Tibial nerve (tissue), 4 donors: Measurements from ENCODE around the gene NUDT16. TPM values are rescaled to one million over a fixed set of nuclear protein-coding genes. Genes with fewer than 3 reads are reported as not detected.

Experiments
- DNase-seq, 2 donors: peaks; one replicate each; pipeline ENCODE4 v3.0.0-alpha.2; 2019; ENCODE audit warnings: low spot score in 2 of 2
- H3K27ac ChIP-seq, 4 donors: fragments of 200-600 bp; sonication (generic) in 3 of 4; one replicate each; pipeline ENCODE4 v1.5.1; 2017 to 2019; ENCODE audit warnings: mild to moderate bottlenecking in 1 of 4
- H3K27me3 ChIP-seq, 2 donors: fragments of 200-600 bp; sonication (generic) in 1 of 2; one replicate each; pipeline versions ENCODE4 v1.5.1 to v1.6.0; 2017 to 2019
- H3K36me3 ChIP-seq, 3 donors: fragments of 200-600 bp; sonication (generic); one replicate each; pipeline ENCODE4 v1.5.1; 2018 to 2019
- H3K4me1 ChIP-seq, 4 donors: fragments of 200-600 bp; sonication (generic) in 3 of 4; one replicate each; pipeline ENCODE4 v1.5.1; 2017 to 2019
- H3K4me3 ChIP-seq, 4 donors: fragments of 200-600 bp; sonication (generic) in 3 of 4; one replicate each; pipeline ENCODE4 v1.5.1; 2017 to 2019; ENCODE audit warnings: mild to moderate bottlenecking in 1 of 4, moderate library complexity in 1 of 4
- H3K9me3 ChIP-seq, 4 donors: fragments of 200-600 bp; sonication (generic) in 3 of 4; one replicate each; pipeline ENCODE4 v1.5.1; 2017 to 2019
- EP300 ChIP-seq, 2 donors: sonication (generic); formaldehyde crosslinking; IDR thresholded peaks; one replicate each; pipeline ENCODE4 v1.6.1; 2017; ENCODE audit warnings: antibody characterized with exemption in 2 of 2, mild to moderate bottlenecking in 1 of 2
- POLR2A ChIP-seq, 2 donors: fragments of 450-650 bp; IDR thresholded peaks; one replicate each; pipeline ENCODE4 v1.6.1; 2017; ENCODE audit warnings: antibody characterized with exemption in 2 of 2, mild to moderate bottlenecking in 2 of 2, moderate library complexity in 2 of 2
- WGBS, 2 donors: methylation state at CpG; one replicate each; pipeline ENCODE4 v1.1.5; 2018; 5-methylcytosine and 5-hydroxymethylcytosine counted together
- total RNA-seq, 4 donors: library from RNA; depleted of rRNA; stranded (reverse); fragments of >200 nt; gene quantifications; one replicate each; pipeline ENCODE4 v1.1.0, GENCODE V29; 2016
- TF ChIP-seq, protein P1 (sequence below), 5 experiments: fragments of 200-600 bp in 3 of 5; fragments of 450-650 bp in 2 of 5; sonication (generic) in 3 of 5; IDR thresholded peaks; one replicate each; pipeline ENCODE4 v1.5.1; 2016 to 2019; ENCODE audit warnings: antibody characterized with exemption in 5 of 5, mild to moderate bottlenecking in 3 of 5, moderate library complexity in 2 of 5

NUDT16 gene
- total RNA-seq, 4 donors from 2014 or later: 70.8 to 102 (median 87.8) TPM

DNA sequence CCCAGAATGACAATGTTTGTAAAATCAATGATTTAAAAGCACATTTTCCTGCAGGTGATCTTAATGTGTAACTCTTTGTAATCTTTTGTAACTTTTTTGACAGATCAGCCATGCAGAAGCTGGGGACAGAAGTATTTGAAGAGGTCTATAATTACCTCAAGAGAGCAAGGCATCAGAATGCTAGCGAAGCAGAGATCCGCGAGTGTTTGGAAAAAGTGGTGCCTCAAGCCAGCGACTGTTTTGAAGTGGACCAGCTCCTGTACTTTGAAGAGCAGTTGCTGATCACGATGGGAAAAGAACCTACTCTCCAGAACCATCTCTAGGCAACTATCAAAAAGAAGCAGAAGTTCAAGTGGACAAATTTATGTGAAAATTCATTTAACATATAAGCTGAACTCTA lies 32.1 kb upstream of the NUDT16 start:
- Histone ChIP-seq H3K9me3 (no peaks in the 10 kb centered on the region), H3K36me3 (peaks cover 0 to 6% (median 0%) of the 10 kb centered on the region in 3 donors), H3K4me1 (no peaks in the 10 kb centered on the region), H3K4me3 (no peak overlapping the region), H3K27ac (no peak overlapping the region), H3K27me3 (no peaks in the 10 kb centered on the region)
- DNase-seq: no peak
- WGBS, 2 donors: 94 to 96% methylated on average over 5 of the region's 5 CpGs
- TF ChIP-seq EP300 (IDR thresholded peaks at IDR 0.05): no peak
- TF ChIP-seq, protein P1, sequence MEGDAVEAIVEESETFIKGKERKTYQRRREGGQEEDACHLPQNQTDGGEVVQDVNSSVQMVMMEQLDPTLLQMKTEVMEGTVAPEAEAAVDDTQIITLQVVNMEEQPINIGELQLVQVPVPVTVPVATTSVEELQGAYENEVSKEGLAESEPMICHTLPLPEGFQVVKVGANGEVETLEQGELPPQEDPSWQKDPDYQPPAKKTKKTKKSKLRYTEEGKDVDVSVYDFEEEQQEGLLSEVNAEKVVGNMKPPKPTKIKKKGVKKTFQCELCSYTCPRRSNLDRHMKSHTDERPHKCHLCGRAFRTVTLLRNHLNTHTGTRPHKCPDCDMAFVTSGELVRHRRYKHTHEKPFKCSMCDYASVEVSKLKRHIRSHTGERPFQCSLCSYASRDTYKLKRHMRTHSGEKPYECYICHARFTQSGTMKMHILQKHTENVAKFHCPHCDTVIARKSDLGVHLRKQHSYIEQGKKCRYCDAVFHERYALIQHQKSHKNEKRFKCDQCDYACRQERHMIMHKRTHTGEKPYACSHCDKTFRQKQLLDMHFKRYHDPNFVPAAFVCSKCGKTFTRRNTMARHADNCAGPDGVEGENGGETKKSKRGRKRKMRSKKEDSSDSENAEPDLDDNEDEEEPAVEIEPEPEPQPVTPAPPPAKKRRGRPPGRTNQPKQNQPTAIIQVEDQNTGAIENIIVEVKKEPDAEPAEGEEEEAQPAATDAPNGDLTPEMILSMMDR (IDR thresholded peaks at IDR 0.05): no peak
- TF ChIP-seq POLR2A (IDR thresholded peaks at IDR 0.05): no peak

DNA sequence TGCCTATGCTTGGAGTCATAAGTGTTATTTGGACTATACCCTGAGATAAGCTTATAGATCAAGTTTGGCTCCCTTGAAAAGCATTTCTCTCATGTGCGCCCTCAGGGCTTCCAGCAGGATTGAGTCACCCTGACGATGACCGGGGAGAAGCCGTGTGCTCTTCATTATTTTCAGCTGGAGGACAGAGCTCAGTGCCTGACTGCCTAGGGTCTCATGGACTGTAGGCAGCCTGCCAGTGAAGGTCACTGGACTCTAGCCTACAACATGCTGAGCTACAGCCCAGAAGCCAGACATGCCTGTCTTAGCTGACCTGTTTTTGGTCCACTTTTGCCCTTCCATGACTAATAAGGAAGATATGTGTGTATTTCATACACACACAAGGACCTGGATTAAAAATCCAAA lies 31.6 kb upstream of the NUDT16 start:
- WGBS, 2 donors: 40 to 48% methylated on average over 4 of the region's 4 CpGs
- no peaks in the 10 kb centered on the region for H3K27me3 ChIP-seq
- H3K4me3 ChIP-seq: no peak overlapping the region
- TF ChIP-seq POLR2A (IDR thresholded peaks at IDR 0.05) (no peak), EP300 (IDR thresholded peaks at IDR 0.05) (no peak)
- no peak for DNase-seq
- no peaks in the 10 kb centered on the region for H3K4me1 ChIP-seq
- no peak overlapping the region for H3K27ac ChIP-seq
- H3K36me3 ChIP-seq: peaks cover 0 to 6% (median 0%) of the 10 kb centered on the region in 3 donors
- H3K9me3 ChIP-seq: no peaks in the 10 kb centered on the region

DNA sequence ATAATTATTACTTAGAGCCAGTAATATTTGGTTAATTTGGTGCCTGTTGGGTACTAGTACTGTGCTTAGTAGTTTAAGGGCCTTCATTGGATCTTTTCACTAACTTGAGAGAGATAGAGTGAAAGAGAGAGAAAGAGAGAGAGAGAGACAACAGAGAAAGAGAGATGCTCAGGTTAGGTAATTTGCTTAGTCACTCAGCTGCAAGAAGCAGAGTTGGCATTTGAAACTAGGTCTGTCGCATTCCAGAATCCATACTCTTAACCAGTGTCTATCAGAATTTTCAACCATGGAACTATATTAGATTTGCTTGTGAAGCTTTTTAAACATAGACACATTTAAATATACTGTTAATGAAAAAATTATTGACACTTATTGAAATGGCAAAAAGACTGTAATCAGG lies 31.1 kb upstream of the NUDT16 start:
- Histone ChIP-seq H3K36me3 (peaks cover 0 to 6% (median 0%) of the 10 kb centered on the region in 3 donors), H3K4me3 (no peak overlapping the region), H3K27ac (no peak overlapping the region), H3K9me3 (no peaks in the 10 kb centered on the region), H3K27me3 (no peaks in the 10 kb centered on the region), H3K4me1 (no peaks in the 10 kb centered on the region)
- no peak for DNase-seq
- TF ChIP-seq POLR2A (IDR thresholded peaks at IDR 0.05) (no peak), EP300 (IDR thresholded peaks at IDR 0.05) (no peak)
- TF ChIP-seq, protein P1 (IDR thresholded peaks at IDR 0.05): no peak
- 93 to 96% methylated on average over 1 of the region's 1 CpG for WGBS, 2 donors

DNA sequence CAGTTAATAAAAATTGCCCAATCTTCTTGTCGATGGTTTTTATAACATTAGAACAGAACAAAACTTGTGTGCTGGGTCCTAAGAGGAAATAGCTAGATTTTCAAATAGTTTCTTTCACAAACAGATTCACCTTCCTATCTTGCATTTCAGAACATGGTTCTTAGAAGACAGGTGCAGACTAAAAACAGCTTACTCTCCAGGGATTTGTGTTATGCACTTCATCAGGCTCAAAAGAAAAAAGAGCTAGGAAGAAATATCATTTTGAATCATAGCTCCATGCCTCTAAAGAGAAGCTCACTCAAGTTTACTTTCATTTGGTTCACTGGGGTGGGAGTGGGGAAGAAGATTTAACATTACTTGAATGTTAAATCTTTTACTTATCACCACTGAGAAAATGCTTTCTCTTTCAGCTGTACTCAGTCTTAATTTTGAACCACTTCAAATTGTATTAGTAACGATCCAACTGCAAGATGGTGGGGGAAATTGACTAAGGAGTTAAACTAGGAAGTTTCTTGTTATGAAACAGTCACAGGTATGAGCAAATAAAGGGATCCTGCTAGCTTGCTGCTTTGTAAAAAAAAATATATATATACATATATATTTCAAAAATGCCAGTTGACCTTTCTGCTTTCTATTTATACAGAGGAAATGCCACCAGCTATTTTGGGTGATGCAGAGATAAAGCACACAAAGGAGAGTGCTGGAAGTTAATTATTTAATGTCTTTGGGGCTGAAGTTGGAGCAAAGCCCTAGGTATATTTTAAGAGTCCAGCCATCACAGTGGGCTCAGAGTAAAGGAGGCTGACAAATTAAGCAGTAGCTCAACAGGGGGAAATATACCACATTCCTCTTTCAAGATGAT lies 28.3 kb upstream of the NUDT16 start:
- peaks cover 0 to 6% (median 0%) of the 10 kb centered on the region in 3 donors for H3K36me3 ChIP-seq
- H3K4me3 ChIP-seq: no peak overlapping the region
- no peaks in the 10 kb centered on the region for H3K9me3 ChIP-seq
- whole genome bisulfite sequencing, 2 donors: 68 to 84% methylated on average over 2 of the region's 2 CpGs
- no peak for TF ChIP-seq EP300 (IDR thresholded peaks at IDR 0.05)
- TF ChIP-seq POLR2A (IDR thresholded peaks at IDR 0.05): no peak
- TF ChIP-seq, protein P1 (IDR thresholded peaks at IDR 0.05): no peak
- no peaks in the 10 kb centered on the region for H3K4me1 ChIP-seq
- no peaks in the 10 kb centered on the region for H3K27me3 ChIP-seq
- no peak overlapping the region for H3K27ac ChIP-seq
- DNase-seq: no peak

DNA sequence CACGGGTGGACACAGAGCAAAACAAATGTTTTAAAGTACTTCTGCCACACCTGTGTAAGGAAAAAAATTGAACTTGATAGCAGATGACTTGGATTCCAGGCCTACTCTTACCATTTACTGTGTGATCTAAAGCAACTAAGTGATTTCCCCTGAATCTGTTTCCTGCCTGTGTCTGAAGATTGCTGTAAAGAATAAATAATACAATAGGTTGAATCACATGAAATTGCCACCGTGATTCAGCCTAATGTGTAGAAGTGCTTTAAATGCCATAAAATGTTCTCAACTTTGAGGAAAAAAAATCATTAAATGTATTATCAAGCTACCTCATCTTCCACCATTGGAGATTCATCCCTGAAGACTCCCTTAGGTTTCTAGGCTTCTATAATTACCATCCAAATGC lies 27.6 kb upstream of the NUDT16 start:
- TF ChIP-seq EP300 (IDR thresholded peaks at IDR 0.05) (no peak), POLR2A (IDR thresholded peaks at IDR 0.05) (no peak)
- TF ChIP-seq, protein P1 (IDR thresholded peaks at IDR 0.05): no peak
- H3K36me3 ChIP-seq: peaks cover 0 to 6% (median 0%) of the 10 kb centered on the region in 3 donors

More for the DNA sequence above, 27.6 kb upstream of the NUDT16 start:
- no peak overlapping the region for H3K27ac ChIP-seq
- no peak for DNase-seq
- no peaks in the 10 kb centered on the region for H3K27me3 ChIP-seq
- WGBS, 2 donors: 50 to 60% methylated on average over 2 of the region's 2 CpGs
- H3K4me1 ChIP-seq: no peaks in the 10 kb centered on the region
- H3K4me3 ChIP-seq: no peak overlapping the region
- H3K9me3 ChIP-seq: no peaks in the 10 kb centered on the region
